ENCODE measurements around the gene FMN2. TPM values are rescaled to one million over a fixed set of nuclear protein-coding genes. Genes with fewer than 3 reads are reported as not detected.

Gene FMN2
- total RNA-seq, 2 donors from 2014 or later: 26.9 to 27.2 TPM

GRCh38 chr1:240465531-240465940 is 373.9 kb downstream of the FMN2 start:
- Histone ChIP-seq H3K27ac (ENCODE audit: low read depth, low read length) (peak overlapping the region; percentile 52), H3K4me3 (ENCODE audit: low read length) (peak overlapping the region; percentile 26), H3K9me3 (ENCODE audit: control insufficient read depth, low read length) (no peaks in the 10 kb centered on the region), H3K27me3 (ENCODE audit: control insufficient read depth, insufficient read depth, low read length, poor library complexity, severe bottlenecking) (no peaks in the 10 kb centered on the region), H3K9ac (ENCODE audit: extremely low read depth, low read length, poor library complexity, severe bottlenecking) (no peak overlapping the region), H3K4me1 (ENCODE audit: control insufficient read depth, insufficient read depth, low read length) (peaks cover 17% of the 10 kb centered on the region), H3K36me3 (ENCODE audit: control insufficient read depth, insufficient read depth, low read length) (peaks cover 14% of the 10 kb centered on the region)
- Mint-ChIP-seq H3K4me3 (no peak overlapping the region), H3K27ac (peak overlapping the region; percentile 86), H3K36me3 (ENCODE audit: low read depth) (peaks cover 5% of the 10 kb centered on the region), H3K27me3 (ENCODE audit: insufficient read depth) (no peaks in the 10 kb centered on the region), H3K9me3 (no peaks in the 10 kb centered on the region), H3K4me1 (peaks cover 39% of the 10 kb centered on the region)
- TF ChIP-seq CTCF (conservative IDR thresholded peaks at IDR 0.05): no peak
- WGBS, 2 experiments (ENCODE audit: insufficient coverage in 1 of 2, insufficient read length in 1 of 2): 52% methylated on average over 6 of the region's 6 CpGs; no CpG with 5 or more reads in 1 of the 2 experiments
- DNase-seq: peak; percentile 79

GRCh38 chr1:240466509-240466908 is 374.8 kb downstream of the FMN2 start:
- Histone ChIP-seq H3K36me3 (ENCODE audit: control insufficient read depth, insufficient read depth, low read length) (peaks cover 8% of the 10 kb centered on the region), H3K4me3 (ENCODE audit: low read length) (no peak overlapping the region), H3K9me3 (ENCODE audit: control insufficient read depth, low read length) (no peaks in the 10 kb centered on the region), H3K4me1 (ENCODE audit: control insufficient read depth, insufficient read depth, low read length) (peaks cover 17% of the 10 kb centered on the region), H3K9ac (ENCODE audit: extremely low read depth, low read length, poor library complexity, severe bottlenecking) (no peak overlapping the region), H3K27ac (ENCODE audit: low read depth, low read length) (no peak overlapping the region), H3K27me3 (ENCODE audit: control insufficient read depth, insufficient read depth, low read length, poor library complexity, severe bottlenecking) (no peaks in the 10 kb centered on the region)
- no peak for DNase-seq
- peaks cover 39% of the 10 kb centered on the region for H3K4me1 Mint-ChIP-seq
- peaks cover 5% of the 10 kb centered on the region for H3K36me3 Mint-ChIP-seq (ENCODE audit: low read depth)
- H3K9me3 Mint-ChIP-seq: no peaks in the 10 kb centered on the region
- H3K27me3 Mint-ChIP-seq (ENCODE audit: insufficient read depth): no peaks in the 10 kb centered on the region
- no peak overlapping the region for H3K4me3 Mint-ChIP-seq
- peak overlapping the region; percentile 50 for H3K27ac Mint-ChIP-seq
- TF ChIP-seq CTCF (conservative IDR thresholded peaks at IDR 0.05): no peak
- WGBS, 2 experiments (ENCODE audit: insufficient coverage in 1 of 2, insufficient read length in 1 of 2): 83 to 89% methylated on average over 2 to 4 of the region's 4 CpGs

DNA sequence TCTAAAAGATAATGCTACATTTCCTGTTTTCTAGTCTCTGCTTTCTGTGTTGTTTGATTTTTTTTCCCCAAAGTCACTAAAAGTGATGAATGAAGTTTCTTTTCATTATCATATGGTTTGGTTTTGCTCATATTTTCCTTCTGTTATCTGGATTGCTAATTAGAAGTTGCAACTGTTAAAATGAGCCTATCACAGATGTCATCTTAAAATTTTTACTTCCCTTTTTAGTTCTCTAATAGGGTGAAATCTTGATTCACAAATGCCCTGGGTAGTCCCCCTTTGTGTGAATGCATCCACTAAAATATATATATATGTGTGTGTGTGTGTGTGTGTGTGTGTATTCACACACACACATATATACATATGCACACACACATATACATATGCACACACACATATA is 376.2 kb downstream of the FMN2 start:
- peaks cover 17% of the 10 kb centered on the region for H3K4me1 ChIP-seq (ENCODE audit: control insufficient read depth, insufficient read depth, low read length)
- H3K36me3 ChIP-seq (ENCODE audit: control insufficient read depth, insufficient read depth, low read length): peaks cover 7% of the 10 kb centered on the region
- no peak overlapping the region for H3K27ac Mint-ChIP-seq
- no peaks in the 10 kb centered on the region for H3K9me3 Mint-ChIP-seq
- H3K9ac ChIP-seq (ENCODE audit: extremely low read depth, low read length, poor library complexity, severe bottlenecking): no peak overlapping the region
- H3K9me3 ChIP-seq (ENCODE audit: control insufficient read depth, low read length): no peaks in the 10 kb centered on the region
- DNase-seq: no peak
- no peaks in the 10 kb centered on the region for H3K27me3 ChIP-seq (ENCODE audit: control insufficient read depth, insufficient read depth, low read length, poor library complexity, severe bottlenecking)
- H3K4me1 Mint-ChIP-seq: peaks cover 38% of the 10 kb centered on the region
- no peak for TF ChIP-seq CTCF (conservative IDR thresholded peaks at IDR 0.05)
- no peak overlapping the region for H3K4me3 Mint-ChIP-seq
- H3K27me3 Mint-ChIP-seq (ENCODE audit: insufficient read depth): no peaks in the 10 kb centered on the region
- H3K4me3 ChIP-seq (ENCODE audit: low read length): no peak overlapping the region
- peaks cover 5% of the 10 kb centered on the region for H3K36me3 Mint-ChIP-seq (ENCODE audit: low read depth)
- H3K27ac ChIP-seq (ENCODE audit: low read depth, low read length): no peak overlapping the region

Measured in endodermal cell (in vitro differentiated cells).